A549 treated with AZD9567 at 1 μM for 4 hours (cell line): ENCODE data around the gene TEX13D. TPM values are rescaled to one million over a fixed set of nuclear protein-coding genes. Genes with fewer than 3 reads are reported as not detected.

ENCODE experiments used
- total RNA-seq: library from RNA; stranded (reverse); fragments of 200-300 nt; extraction: Qiagen RNA extraction; gene quantifications from 5 replicates; pipeline ENCODE4 v1.2.3, GENCODE V29; 2022; ENCODE audit not compliant: insufficient read depth

The TEX13D gene
- total RNA-seq: not detected in 5 replicates

GRCh38 chrX:124332481-124333424 lies at the start of gene TEX13D:
Gene TEX13D, plus strand, starts transcription at chrX:124332660. Its CDS starts 258 bp downstream, at chrX:124332918.

GRCh38 chrX:124346117-124346876 lies 13.8 kb downstream of the TEX13D start, which contains the start of gene SH2D1A:
Gene SH2D1A, plus strand, starts transcription at chrX:124346563. Its CDS starts 80 bp downstream, at chrX:124346643.

Other genes starting within 250 kb of the TEX13D start
- not detected in 5 replicates for gene SH2D1A, start 13.9 kb downstream of the TEX13D start, total RNA-seq